GM18907 (cell line): Measurements from ENCODE around the gene LEFTY2.
"Not testable (repeated sequence)": the region's sequence is repeated elsewhere in the genome, so short reads cannot be mapped to it uniquely, and the experiment has no call there.

ENCODE experiments used
- ATAC-seq: cut with Tn5 transposase; IDR thresholded peaks from one replicate; pipeline ENCODE4 v1.9.1; 2021; ENCODE audit warnings: mild to moderate bottlenecking, moderate library complexity; ENCODE audit not compliant: unreplicated experiment

The LEFTY2 gene

GRCh38 chr1:225954753-225955152 is 13.7 kb upstream of the LEFTY2 start:
- no peak for ATAC-seq

GRCh38 chr1:225953315-225953714 is 12.3 kb upstream of the LEFTY2 start:
- no peak for ATAC-seq

DNA sequence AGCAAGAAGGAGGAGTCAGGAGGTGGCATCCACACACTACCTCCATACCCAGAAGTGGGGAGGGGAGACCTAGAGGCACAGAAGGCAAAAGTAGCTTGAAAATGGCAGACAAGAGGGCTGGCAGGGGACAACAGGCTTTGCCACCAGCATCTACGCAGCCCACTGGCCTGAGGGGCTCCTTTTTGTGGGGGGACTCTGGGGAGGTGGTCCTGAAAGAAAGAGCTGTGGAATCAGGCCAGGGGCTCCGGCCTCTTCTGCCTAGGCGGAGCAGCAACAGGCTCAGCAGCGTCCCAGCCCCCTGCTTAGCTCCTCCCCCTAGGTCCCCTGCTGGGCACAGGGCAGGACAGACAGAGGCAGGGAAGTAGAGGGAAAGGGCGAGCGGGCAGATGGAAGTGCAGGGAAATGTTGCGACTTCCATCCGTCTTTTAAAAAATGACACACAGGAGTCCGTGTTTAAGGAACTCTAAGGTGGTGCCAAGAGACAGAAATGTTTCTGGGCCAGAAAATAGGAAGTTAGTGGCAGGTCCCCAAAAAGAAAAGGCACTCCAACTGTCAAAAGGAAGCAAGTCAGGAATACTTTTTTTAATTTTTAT is 10.0 kb upstream of the LEFTY2 start:
- no peak for ATAC-seq

GRCh38 chr1:225949041-225949440 is 8.0 kb upstream of the LEFTY2 start:
- ATAC-seq, result no peak

- ATAC-seq, result no peak
These were observed 5.8 kb upstream of the LEFTY2 start for GRCh38 chr1:225946803-225947202.

GRCh38 chr1:225946082-225946620 is 5.1 kb upstream of the LEFTY2 start:
- no peak for ATAC-seq

DNA sequence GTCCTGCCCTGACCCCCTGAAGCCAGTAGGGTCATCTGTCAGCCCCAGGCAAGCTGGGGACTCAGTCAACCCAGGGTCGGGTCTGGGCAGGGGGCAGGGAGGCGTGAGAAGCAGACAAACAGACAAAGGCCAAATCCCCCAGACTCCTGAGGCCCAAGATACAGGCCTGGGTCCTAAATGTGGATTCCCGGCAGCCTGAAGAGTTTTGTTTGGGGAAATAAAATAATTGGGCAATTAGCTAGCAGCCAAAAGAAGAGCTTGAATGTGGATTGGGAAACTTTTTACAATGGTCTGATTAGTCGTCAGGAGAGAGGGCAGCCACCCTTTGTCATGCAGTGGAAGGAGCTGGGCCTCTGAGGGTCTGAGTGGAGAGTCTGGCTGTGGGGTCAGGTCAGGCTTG is 4.5 kb upstream of the LEFTY2 start:
- no peak for ATAC-seq

GRCh38 chr1:225944951-225945350 is 3.9 kb upstream of the LEFTY2 start:
- ATAC-seq, result peak; percentile 66

GRCh38 chr1:225944387-225944786 is 3.4 kb upstream of the LEFTY2 start:
- ATAC-seq, result no peak

DNA sequence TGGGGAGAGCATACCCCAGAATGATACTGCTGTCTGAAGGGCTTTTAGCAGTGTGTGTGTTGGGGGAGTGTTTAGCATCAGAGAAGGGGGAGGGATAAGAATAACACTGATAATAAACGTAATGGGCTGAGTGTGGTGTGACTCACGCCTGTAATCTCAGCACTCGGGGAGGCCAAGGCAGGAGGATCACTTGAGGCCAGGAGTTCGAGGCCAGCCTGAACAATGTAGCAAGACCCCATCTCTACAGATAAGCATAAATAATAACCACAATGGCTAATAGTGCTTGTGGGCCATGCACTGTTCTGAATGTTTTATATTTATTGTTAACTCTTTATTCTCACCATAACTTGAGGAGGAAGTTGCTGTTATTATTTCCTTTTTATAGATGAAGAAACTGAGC is 2.6 kb upstream of the LEFTY2 start:
- ATAC-seq, result no peak

- peak; percentile 79 for ATAC-seq
These were observed 1.6 kb upstream of the LEFTY2 start for GRCh38 chr1:225942574-225942973.

GRCh38 chr1:225941942-225942222 is 862 bp upstream of the LEFTY2 start:
- ATAC-seq, result no peak

- no peak for ATAC-seq
These were observed 452 bp downstream of the LEFTY2 start for GRCh38 chr1:225940385-225941151.

DNA sequence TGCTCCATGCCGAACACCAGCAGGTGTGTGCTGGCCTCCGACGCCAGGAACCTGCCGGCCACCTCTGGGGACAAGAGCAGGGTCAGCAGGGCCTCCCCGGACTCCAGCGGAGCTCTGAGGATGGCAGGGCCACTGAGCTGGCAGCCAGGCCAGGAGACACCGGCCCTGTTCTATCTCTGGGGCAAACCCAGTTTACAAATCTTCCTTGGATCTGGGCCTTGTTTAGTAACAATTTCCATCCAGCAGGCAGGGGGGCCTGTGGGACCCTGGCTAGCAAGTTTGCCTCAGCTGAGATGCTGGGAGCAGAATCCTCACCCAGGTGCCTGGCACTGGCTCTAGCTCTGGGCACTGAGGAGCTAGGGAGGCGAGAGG is 1.1 kb downstream of the LEFTY2 start:
- ATAC-seq, result not testable (repeated sequence)

- not testable (repeated sequence) for ATAC-seq
These were observed 1.7 kb downstream of the LEFTY2 start for GRCh38 chr1:225939097-225939938.

DNA sequence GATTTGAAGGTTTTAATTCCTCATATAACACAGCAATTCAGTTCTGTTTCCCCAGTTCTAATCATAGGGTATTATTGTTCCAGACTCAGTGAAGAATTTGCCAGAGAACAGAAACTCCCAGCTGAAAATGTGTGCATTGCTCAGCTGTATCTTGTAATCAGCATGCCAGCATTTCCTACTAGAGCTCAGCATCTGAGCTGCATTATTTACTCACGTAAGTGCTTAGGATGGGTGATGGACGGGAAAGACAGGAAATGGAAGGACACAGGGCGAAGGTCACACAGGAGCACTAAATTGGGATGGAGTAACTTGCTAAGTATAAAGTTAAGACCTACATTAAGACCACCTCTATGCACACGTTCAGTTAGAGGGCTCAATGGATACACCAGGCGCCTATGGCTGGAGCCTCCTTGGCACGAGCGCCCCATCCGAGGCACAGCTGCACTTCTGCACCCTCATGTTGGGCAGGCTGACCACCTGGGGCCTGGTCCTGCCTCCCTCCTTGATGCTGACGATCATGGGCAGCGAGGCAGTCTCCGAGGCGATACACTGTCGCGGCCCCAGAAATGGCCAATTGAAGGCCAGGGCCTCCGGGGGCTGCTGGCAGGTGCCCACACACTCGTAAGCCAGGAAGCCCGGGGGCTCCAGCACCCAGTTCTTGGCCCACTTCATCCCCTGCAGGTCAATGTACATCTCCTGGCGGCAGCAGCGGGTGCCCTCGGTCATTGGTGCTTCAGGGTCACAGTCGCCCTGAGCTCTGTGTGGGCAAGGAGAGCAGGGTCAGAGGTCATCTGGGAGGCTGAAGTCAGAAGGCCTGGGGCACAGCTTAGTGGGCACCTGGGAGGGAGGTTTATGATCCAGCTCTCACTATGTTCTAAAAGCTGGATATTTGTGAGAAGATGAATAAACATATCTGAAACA is 3.7 kb downstream of the LEFTY2 start:
- ATAC-seq, result no peak

GRCh38 chr1:225936523-225936922 is 4.5 kb downstream of the LEFTY2 start:
- ATAC-seq, result no peak

DNA sequence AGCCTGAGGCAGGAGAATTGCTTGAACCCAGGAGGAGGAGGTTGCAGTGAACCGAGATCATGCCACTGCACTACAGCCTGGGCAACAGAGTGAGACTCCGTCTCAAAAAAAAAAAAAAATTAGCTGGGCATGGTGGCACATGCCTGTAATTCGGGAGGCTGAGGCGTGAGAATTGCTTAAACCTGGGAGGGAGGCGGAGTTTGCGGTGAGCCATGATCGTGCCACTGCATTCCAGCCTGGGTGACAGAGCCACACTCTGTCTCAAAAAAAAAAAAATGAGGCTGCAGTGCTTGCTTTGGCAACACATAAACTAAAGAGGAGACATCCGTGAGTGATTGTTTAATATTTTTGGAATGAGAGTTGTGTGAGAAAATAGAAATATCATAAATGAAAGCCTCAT is 4.9 kb downstream of the LEFTY2 start:
- not testable (repeated sequence) for ATAC-seq

DNA sequence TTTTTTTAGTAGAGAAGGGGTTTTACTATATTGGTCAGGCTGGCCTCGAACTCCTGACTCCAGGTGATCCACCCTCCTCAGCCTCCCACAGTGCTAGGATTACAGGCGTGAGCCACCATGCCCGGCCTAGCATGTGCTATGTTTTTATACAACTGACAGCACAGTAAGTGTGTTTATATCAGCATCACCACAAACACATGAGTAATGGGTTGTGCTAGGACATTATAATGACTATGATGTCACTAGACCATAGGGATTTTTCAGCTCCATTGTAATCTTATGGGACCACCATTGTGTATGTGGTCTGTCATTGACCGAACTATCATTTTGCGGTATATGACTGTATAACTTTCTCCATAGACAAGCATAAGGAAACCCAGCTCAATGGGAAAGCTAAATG is 6.3 kb downstream of the LEFTY2 start:
- no peak for ATAC-seq

DNA sequence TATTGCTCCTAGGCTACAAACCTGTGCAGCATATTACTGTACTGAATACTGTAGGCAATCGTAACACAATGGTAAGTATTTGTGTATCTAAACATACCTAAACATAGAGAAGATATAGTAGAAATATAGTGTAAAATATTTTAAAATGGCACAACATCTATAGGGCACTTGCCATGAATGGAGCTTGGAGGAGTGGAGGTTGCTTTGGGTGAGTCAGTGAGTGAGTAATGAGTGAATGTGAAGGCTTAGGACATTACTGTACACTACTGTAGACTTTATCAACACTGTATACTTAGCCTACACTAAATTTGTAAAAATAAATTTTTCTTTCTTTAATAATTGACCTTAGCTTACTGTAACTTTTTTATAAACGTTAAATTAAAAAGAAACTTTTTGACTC is 7.9 kb downstream of the LEFTY2 start:
- no peak for ATAC-seq
